ENCODE data around the gene OR1S1. TPM values are rescaled to one million over a fixed set of nuclear protein-coding genes. Genes with fewer than 3 reads are reported as not detected.

The OR1S1 gene
- total RNA-seq, 1 experiment from 2014 or later: not detected

- TF ChIP-seq CTCF (IDR thresholded peaks at IDR 0.05 in 2 of 3, conservative IDR thresholded peaks at IDR 0.05 in 1 of 3; ENCODE audit: borderline replicate concordance in 1 of 3, insufficient read depth in 1 of 3, low read depth in 2 of 3, low read length in 2 of 3): no peak
Observed at GRCh38 chr11:58199271-58199670, 13.2 kb upstream of the OR1S1 start (continued).

GRCh38 chr11:58204042-58204441, 8.5 kb upstream of the OR1S1 start, which contains the start of gene OR1S2:
Gene OR1S2, minus strand, starts transcription at chr11:58204142. Its CDS starts 0 bp downstream, at chr11:58204142.
- no peaks in the 10 kb centered on the region for H3K4me1 ChIP-seq (ENCODE audit: control insufficient read depth in 1 of 2, insufficient read depth in 2 of 2, low read length in 2 of 2)
- H3K79me2 ChIP-seq (ENCODE audit: insufficient read depth, low read length): no peaks in the 10 kb centered on the region
- no peak for TF ChIP-seq EGR1 (IDR thresholded peaks at IDR 0.05; ENCODE audit: low read depth)
- no peak for TF ChIP-seq MAX (IDR thresholded peaks at IDR 0.05)
- TF ChIP-seq ELF1 (IDR thresholded peaks at IDR 0.05; ENCODE audit: borderline replicate concordance, low read depth): no peak
- no peak for TF ChIP-seq ZNF274 (IDR thresholded peaks at IDR 0.05; ENCODE audit: low read depth, low read length)
- TF ChIP-seq CTCF (IDR thresholded peaks at IDR 0.05 in 2 of 3, conservative IDR thresholded peaks at IDR 0.05 in 1 of 3; ENCODE audit: borderline replicate concordance in 1 of 3, insufficient read depth in 1 of 3, low read depth in 2 of 3, low read length in 2 of 3): no peak
- TF ChIP-seq CEBPB (IDR thresholded peaks at IDR 0.05; ENCODE audit: low read depth): no peak
- no peak for TF ChIP-seq FOSL1 (IDR thresholded peaks at IDR 0.05; ENCODE audit: low read depth)
- no peak for TF ChIP-seq CBX3 (IDR thresholded peaks at IDR 0.05; ENCODE audit: low read depth)
- TF ChIP-seq REST (IDR thresholded peaks at IDR 0.05; ENCODE audit: low read depth): no peak
- no peak for TF ChIP-seq SRF (IDR thresholded peaks at IDR 0.05; ENCODE audit: low read depth)
- TF ChIP-seq ATF3 (IDR thresholded peaks at IDR 0.05): no peak
- TF ChIP-seq YY1 (IDR thresholded peaks at IDR 0.05; ENCODE audit: extremely low read depth, insufficient replicate concordance, low read depth, low read length): no peak
- TF ChIP-seq POLR2A (IDR thresholded peaks at IDR 0.05; ENCODE audit: borderline replicate concordance, extremely low read depth, insufficient read depth, insufficient read length): no peak
- H3K27ac ChIP-seq (ENCODE audit: low read depth, low read length): no peak within 1 kb of the TSS
- intact Hi-C loops (cut with micrococcal nuclease): no loop called here
- no peaks in the 10 kb centered on the region for H3K27me3 ChIP-seq (ENCODE audit: insufficient read depth, low read length)
- ChIA-PET RAD21 (ENCODE audit: low non-redundant PET in 1 of 2, low total read pairs in 2 of 2, uncharacterized antibody in 2 of 2, unreplicated experiment in 2 of 2) (no interaction called here), POLR2A (no interaction called here), CTCF (no interaction called here)
- H3K9ac ChIP-seq (ENCODE audit: low read length): no peak within 1 kb of the TSS
- no peaks in the 10 kb centered on the region for H3K36me3 ChIP-seq (ENCODE audit: control insufficient read depth in 1 of 2, insufficient read depth in 2 of 2, low read length in 2 of 2)
- no peak within 1 kb of the TSS for H2AFZ ChIP-seq (ENCODE audit: low read depth, low read length, poor library complexity, severe bottlenecking)
- H3K4me3 ChIP-seq (replicated peaks in 1 of 2; ENCODE audit: low read depth in 1 of 2, low read length in 2 of 2): no peak within 1 kb of the TSS
- H3K9me2 ChIP-seq (ENCODE audit: insufficient read depth): no peaks in the 10 kb centered on the region
- ATAC-seq: no peak
- no peaks in the 10 kb centered on the region for H4K20me1 ChIP-seq (ENCODE audit: insufficient read depth)
- no peaks in the 10 kb centered on the region for H3K9me3 ChIP-seq (ENCODE audit: control insufficient read depth in 1 of 2, insufficient read depth in 1 of 2, low read depth in 1 of 2, low read length in 2 of 2)
- H3K4me2 ChIP-seq (ENCODE audit: low read length): no peak within 1 kb of the TSS
- no TSS peak for BruUV-seq (replicated peaks)
- DNase-seq (ENCODE audit: low read depth, low spot score): no peak

Measured in HCT116 (cell line).